ENCODE data around the gene RANBP1.

Gene RANBP1

GRCh38 chr22:20107951-20108756, 7.8 kb upstream of the RANBP1 start:
- no peak for DNase-seq (ENCODE audit: low read depth in 3 of 3)

GRCh38 chr22:20108757-20109230, 7.1 kb upstream of the RANBP1 start:
- no peak for DNase-seq (ENCODE audit: low read depth in 3 of 3)

- DNase-seq (ENCODE audit: low read depth in 3 of 3), result no peak
Observed at GRCh38 chr22:20109411-20110358, 6.2 kb upstream of the RANBP1 start.

- DNase-seq (ENCODE audit: low read depth in 3 of 3), result no peak
Observed at GRCh38 chr22:20110359-20110985, 5.4 kb upstream of the RANBP1 start.

GRCh38 chr22:20111045-20111688, 4.7 kb upstream of the RANBP1 start:
- DNase-seq (ENCODE audit: low read depth in 3 of 3), result no peak

- DNase-seq (ENCODE audit: low read depth in 3 of 3), result no peak
Observed at GRCh38 chr22:20111689-20112622, 3.9 kb upstream of the RANBP1 start.

- DNase-seq (ENCODE audit: low read depth in 3 of 3), result no peak
Observed at GRCh38 chr22:20112623-20113511, 3.0 kb upstream of the RANBP1 start.

- DNase-seq (ENCODE audit: low read depth in 3 of 3), result no peak
Observed at GRCh38 chr22:20113551-20114310, 2.2 kb upstream of the RANBP1 start.

- DNase-seq (ENCODE audit: low read depth in 3 of 3), result no peak
Observed at GRCh38 chr22:20114506-20115475, 1.1 kb upstream of the RANBP1 start.

- DNase-seq (ENCODE audit: low read depth in 3 of 3), result no peak
Observed at GRCh38 chr22:20116376-20116950, 559 bp downstream of the RANBP1 start.

- DNase-seq (ENCODE audit: low read depth in 3 of 3), result peak; percentile 95 to 96 (median 95)
Observed at GRCh38 chr22:20116951-20117632, 1.2 kb downstream of the RANBP1 start, which contains the start of gene TRMT2A. TRMT2A (minus strand) TSS chr22:20117226; CDS start chr22:20116906, 320 bp downstream.

- peak; percentile 71 to 78 (median 77) for DNase-seq (ENCODE audit: low read depth in 3 of 3)
Observed at GRCh38 chr22:20117633-20118299, 1.9 kb downstream of the RANBP1 start.

- no peak for DNase-seq (ENCODE audit: low read depth in 3 of 3)
Observed at GRCh38 chr22:20118300-20119020, 2.6 kb downstream of the RANBP1 start.

- DNase-seq (ENCODE audit: low read depth in 3 of 3), result no peak
Observed at GRCh38 chr22:20121856-20122415, 6.0 kb downstream of the RANBP1 start.

Measured in stimulated activated CD4-positive, alpha-beta T cell treated with anti-CD3 and anti-CD28 coated beads, TNF-alpha, amount 100 ng/mL, for 48 hours (primary cell).